GOT3 (cell line): ENCODE data around the gene INSM1.
"Not testable (repeated sequence)": the region's sequence is repeated elsewhere in the genome, so short reads cannot be mapped to it uniquely, and the experiment has no call there.

Experiments used
- DNase-seq: peaks from one replicate; lab custom pipeline; 2025; ENCODE audit warnings: mixed read lengths; lab: John Stamatoyannopoulos, UW

Gene INSM1

GRCh38 chr20:20367575-20368417 lies at the start of gene INSM1:
Gene INSM1 (plus strand): TSS chr20:20368104. CDS start chr20:20368268, 164 bp downstream.
- no peak for DNase-seq

- DNase-seq, result no peak
Measured at GRCh38 chr20:20318365-20319161, 49.3 kb upstream of the INSM1 start.

- no peak for DNase-seq
Measured at GRCh38 chr20:20321134-20321533, 46.8 kb upstream of the INSM1 start.

- no peak for DNase-seq
Measured at GRCh38 chr20:20321917-20322316, 46.0 kb upstream of the INSM1 start.

- no peak for DNase-seq
Measured at GRCh38 chr20:20322912-20323311, 45.0 kb upstream of the INSM1 start.

GRCh38 chr20:20327746-20328145 lies 40.2 kb upstream of the INSM1 start:
- no peak for DNase-seq

GRCh38 chr20:20329564-20329963 lies 38.3 kb upstream of the INSM1 start:
- no peak for DNase-seq

GRCh38 chr20:20331156-20331555 lies 36.7 kb upstream of the INSM1 start:
- DNase-seq, result no peak

GRCh38 chr20:20331817-20332216 lies 36.1 kb upstream of the INSM1 start:
- no peak for DNase-seq

- DNase-seq, result no peak
Measured at GRCh38 chr20:20333866-20334265, 34.0 kb upstream of the INSM1 start.

- no peak for DNase-seq
Measured at GRCh38 chr20:20334489-20334888, 33.4 kb upstream of the INSM1 start.

- no peak for DNase-seq
Measured at GRCh38 chr20:20338133-20338730, 29.7 kb upstream of the INSM1 start.

- no peak for DNase-seq
Measured at GRCh38 chr20:20340443-20340842, 27.5 kb upstream of the INSM1 start.

GRCh38 chr20:20341371-20341770 lies 26.5 kb upstream of the INSM1 start:
- no peak for DNase-seq

- no peak for DNase-seq
Measured at GRCh38 chr20:20342066-20342465, 25.8 kb upstream of the INSM1 start.

GRCh38 chr20:20343932-20344331 lies 24.0 kb upstream of the INSM1 start:
- no peak for DNase-seq

GRCh38 chr20:20344476-20344875 lies 23.4 kb upstream of the INSM1 start:
- no peak for DNase-seq

GRCh38 chr20:20353576-20353975 lies 14.3 kb upstream of the INSM1 start:
- DNase-seq, result no peak

- not testable (repeated sequence) for DNase-seq
Measured at GRCh38 chr20:20355503-20355902, 12.4 kb upstream of the INSM1 start.

GRCh38 chr20:20358801-20359200 lies 9.1 kb upstream of the INSM1 start:
- DNase-seq, result no peak

- DNase-seq, result no peak
Measured at GRCh38 chr20:20359628-20360027, 8.3 kb upstream of the INSM1 start.

GRCh38 chr20:20360464-20360863 lies 7.4 kb upstream of the INSM1 start:
- no peak for DNase-seq
